ENCODE measurements around the gene THSD7B. TPM values are rescaled to one million over a fixed set of nuclear protein-coding genes. Genes with fewer than 3 reads are reported as not detected.

THSD7B gene
- under 0.01 TPM in 1 of 2 replicates, not detected in the other for total RNA-seq

GRCh38 chr2:136765256-136766072, at the start of gene THSD7B:
Gene THSD7B, plus strand, starts transcription at chr2:136765545. Its CDS starts 116,634 bp downstream, at chr2:136882179.

Small RNAs within 50 kb of the gene (small RNA-seq; reads per million reads assigned to genes)
- gene RF00019 (not detected), gene RNA5SP105 (not detected)

Data from hair follicle dermal papilla cell (primary cell).